Stimulated activated CD4-positive, alpha-beta T cell treated with anti-CD3 and anti-CD28 coated beads, Interleukin-4, amount 100 ng/mL, for 4 hours (primary cell): ENCODE data around the gene CLTC.

ENCODE experiments used
- DNase-seq, 2 experiments: peaks; one replicate each; pipeline ENCODE4 v3.0.0-alpha.2; 2020

Gene CLTC

GRCh38 chr17:59684967-59685366 is 65.3 kb downstream of the CLTC start:
- no peak for DNase-seq

GRCh38 chr17:59688008-59688407 is 68.3 kb downstream of the CLTC start:
- DNase-seq: no peak

GRCh38 chr17:59688496-59688895 is 68.8 kb downstream of the CLTC start:
- DNase-seq: no peak

GRCh38 chr17:59693582-59693981 is 73.9 kb downstream of the CLTC start:
- DNase-seq: no peak

DNA sequence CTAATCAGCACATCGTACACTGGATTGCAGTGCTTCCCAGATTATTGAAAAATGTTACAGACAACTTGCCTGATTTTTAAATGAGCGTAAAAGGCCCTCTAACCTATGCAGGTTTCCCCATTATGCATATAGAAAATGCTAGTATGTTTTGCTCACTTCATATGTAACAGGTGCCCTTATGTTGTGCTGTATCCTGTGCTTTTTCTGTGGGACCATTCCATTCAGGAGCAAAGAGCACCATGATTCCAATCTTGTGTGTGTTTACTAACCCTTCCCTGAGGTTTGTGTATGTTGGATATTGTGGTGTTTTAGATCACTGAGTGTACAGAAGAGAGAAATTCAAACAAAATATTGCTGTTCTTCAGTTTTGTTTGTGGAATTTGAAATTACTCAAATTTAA is 74.6 kb downstream of the CLTC start:
- DNase-seq: no peak

- no peak for DNase-seq
These were observed 76.4 kb downstream of the CLTC start for GRCh38 chr17:59695945-59696681.

- no peak for DNase-seq
These were observed 77.1 kb downstream of the CLTC start for GRCh38 chr17:59696682-59697277.

DNA sequence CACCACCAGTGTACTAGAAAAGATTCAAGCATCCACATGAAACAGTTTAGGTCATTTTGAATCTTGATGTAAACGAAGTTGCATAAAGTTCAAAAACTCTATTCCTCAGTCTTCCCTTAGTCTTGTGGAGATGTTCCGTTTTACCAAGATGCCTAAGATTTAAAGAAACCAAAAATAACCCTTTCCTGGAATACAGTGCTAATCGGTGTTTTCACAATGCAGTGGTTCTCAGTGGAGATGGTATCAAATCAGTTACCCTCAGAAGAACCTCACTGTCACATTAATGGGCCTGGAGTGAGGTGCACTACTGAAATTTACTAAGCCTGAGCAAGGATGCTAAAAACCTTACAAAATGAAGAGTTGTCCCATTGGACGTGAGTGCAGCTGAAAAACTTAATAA is 78.4 kb downstream of the CLTC start:
- no peak for DNase-seq

GRCh38 chr17:59699218-59699617 is 79.5 kb downstream of the CLTC start:
- DNase-seq: no peak

DNA sequence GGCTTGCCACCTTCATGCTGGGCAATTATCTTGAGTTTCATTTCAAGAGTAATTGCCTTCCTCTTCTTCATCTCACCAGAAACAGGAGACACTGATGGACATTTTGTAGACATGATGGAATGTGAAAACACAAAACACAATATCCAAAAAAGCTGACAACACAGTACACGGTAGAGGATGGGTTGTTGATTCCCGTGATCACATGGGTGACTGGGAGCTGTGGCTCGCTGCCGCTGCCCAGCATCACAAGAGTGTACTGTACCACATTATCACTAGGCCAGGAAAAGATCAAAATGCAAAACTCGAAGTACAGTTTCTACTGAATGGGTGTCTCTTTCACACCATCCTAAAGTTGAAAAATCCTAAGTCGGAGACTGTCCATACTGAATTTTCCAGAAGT is 80.1 kb downstream of the CLTC start:
- no peak for DNase-seq

DNA sequence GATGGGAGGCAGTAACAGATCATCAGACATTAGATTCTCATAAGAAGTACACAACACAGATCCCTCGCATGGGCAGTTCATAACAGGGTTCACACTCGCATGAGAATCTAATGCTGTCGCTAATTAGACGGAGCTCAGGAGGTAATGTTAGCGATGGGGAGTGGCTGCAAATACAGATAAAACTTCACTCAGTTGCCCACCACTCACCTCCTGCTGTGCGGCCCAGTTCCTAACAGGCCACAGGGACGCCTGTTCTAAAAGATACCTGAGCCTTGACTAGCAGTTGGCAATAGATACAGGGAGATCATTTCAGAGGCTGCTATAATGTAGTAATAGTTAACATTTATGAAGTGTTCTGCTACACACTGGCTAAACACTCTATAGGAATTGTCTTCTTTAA is 82.6 kb downstream of the CLTC start:
- no peak for DNase-seq

GRCh38 chr17:59707149-59707970 is 87.7 kb downstream of the CLTC start, which contains the start of the genes PTRH2 and VMP1:
Gene PTRH2, minus strand, starts transcription at chr17:59707430. Its CDS starts 9,452 bp downstream, at chr17:59697978.
Gene VMP1, plus strand, starts transcription at chr17:59707654. Its CDS starts 23,793 bp downstream, at chr17:59731447.
- peak; percentile 86 to 92 for DNase-seq

DNA sequence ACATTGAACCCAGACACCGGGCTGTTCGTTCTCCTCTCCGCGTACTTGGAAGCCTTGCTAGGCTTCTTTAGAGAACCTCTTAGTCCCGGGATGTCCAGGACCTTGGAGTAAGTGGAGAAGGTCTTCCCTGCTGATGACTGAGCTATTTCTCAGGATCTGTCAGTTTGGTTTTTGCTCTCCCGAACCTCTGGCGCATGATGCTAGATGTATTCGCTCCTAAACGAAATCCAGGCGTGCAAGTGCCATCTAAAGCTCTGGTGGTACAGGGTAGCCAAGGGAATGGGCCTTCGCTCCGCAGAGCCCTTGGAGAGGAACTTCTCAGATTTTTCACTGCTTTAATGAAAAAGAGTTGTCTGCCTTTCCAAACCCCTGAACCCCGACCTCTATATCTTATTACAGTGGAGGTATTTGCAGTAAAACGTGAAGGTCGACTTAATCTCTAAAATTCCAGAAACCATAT is 88.3 kb downstream of the CLTC start:
- DNase-seq: no peak

DNA sequence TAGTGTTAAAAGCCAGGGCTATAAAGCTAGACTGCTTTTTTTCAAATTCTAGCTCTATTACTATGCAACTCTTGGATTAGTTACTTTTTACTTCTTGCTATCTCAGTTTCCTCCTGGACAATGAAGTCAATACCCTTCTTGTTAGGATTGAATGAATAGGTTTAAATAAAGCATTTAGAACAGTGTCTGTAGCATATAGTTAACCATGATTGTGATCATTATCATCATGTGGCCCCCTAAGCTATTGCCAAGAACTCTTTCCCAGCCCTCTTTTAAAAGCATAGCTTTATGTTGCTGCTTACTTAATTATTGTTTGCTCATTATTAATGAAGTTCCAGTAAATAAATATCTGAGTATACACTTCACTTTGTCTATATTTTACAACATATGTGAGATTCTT is 92.2 kb downstream of the CLTC start:
- no peak for DNase-seq

DNA sequence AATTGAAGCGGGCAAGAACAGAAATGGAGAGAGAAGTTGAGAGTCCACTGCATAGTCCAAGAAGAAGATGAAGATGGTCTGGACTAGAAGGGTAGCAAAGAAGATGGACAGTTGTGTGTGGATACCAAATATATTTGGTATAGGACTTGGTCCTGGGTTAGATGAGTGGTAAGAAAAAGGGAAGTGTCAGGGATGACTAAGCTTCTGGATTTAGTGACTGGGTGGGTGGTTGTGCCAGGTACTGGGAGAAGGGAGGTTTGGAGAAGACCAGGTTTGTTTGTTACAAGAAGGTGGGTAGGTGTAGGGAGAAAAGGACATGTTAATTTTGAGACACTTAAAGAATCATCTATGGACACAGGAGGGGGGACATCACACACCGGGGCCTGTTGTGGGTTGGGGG is 93.2 kb downstream of the CLTC start:
- no peak for DNase-seq

DNA sequence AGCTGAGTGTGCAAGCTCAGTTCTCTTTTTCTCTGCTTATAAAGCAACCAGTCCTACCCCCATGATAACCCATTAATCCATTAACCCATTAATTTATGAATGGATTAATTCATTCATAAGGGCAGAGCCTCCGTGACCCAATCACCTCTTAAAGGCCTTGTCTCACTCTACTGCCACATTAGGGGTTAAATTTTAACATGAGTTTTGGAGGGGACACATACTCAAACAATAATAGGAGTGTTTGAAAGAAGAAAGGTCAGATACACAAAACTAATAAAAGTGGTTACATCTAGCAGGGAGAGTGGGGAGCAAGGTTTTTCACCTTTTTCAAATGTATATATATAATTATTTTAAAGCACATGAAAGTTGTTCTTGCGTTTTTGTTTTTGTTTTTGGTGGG is 94.6 kb downstream of the CLTC start:
- DNase-seq: no peak

DNA sequence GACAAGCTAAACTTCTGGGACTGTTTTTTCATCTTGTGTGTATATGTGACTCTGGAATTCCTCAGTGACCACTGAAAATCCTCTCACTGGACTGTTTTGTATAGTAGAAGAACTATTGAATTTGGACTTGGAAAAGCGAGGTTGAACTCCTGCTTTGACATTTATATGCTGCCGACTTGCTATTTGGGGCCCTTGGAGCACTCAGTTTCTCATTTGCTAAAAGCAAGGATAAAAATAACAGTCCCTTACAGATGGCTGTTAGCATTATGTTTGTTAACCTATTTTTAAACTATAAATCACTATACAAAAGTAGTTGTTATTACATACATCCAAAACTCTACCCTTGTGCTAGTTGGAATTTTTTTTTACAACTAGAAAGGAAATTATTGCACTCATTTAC is 96.7 kb downstream of the CLTC start:
- DNase-seq: no peak

DNA sequence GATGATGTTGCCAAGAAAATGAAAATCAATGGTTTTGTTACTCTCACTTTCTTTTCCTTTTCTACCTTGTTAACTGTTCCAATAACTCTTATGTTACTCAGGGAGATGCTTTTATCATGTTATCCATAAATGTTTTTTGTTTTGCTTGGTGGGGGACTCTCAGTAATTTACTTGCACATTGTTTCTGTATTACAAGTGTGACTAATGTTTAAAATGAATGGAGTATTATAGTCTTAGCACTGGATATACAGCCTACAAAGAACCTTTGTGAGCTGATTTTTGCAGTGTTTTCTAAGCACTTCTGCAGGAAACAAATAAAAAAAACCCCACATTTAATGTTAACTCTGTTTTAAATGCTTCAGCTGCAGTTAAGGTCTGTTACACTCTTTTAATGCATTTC is 99.8 kb downstream of the CLTC start:
- DNase-seq: no peak

DNA sequence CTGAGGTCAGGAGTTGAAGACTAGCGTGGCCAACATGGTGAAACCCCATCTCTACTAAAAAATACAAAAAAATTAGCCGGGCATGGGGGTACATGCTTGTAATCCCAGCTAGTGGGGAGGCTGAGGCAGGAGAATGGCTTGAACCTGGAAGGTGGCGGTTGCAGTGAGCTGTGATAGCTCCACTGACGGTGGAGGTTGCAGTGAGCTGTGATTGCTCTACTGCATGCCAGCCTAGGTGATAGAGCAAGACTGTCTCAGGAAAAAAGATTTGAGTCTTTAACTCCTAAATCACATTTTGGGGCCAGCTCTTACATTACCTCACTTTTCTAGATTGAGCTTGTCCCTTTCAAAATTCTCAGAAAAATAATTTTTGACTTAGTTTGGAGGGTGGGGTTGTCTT is 102.9 kb downstream of the CLTC start:
- DNase-seq: no peak

DNA sequence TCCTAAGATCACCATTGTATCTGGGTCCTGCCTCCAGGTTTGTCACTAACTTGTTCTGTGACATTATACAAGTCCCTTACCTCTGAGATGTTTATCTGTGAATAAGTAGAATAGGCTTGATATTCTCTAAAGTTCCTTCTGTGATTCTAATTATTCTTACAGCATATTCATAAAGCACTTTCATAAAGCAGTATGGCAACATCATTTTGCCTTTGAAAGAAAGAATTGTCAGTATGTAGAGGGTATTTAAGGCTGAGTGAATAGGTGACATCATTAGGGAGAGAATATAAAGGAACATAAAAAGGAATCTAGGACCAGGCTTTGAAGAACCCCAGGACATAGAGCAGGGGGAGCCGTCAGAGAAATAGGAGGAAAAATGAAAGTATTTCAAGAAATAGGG is 103.3 kb downstream of the CLTC start:
- DNase-seq: no peak

DNA sequence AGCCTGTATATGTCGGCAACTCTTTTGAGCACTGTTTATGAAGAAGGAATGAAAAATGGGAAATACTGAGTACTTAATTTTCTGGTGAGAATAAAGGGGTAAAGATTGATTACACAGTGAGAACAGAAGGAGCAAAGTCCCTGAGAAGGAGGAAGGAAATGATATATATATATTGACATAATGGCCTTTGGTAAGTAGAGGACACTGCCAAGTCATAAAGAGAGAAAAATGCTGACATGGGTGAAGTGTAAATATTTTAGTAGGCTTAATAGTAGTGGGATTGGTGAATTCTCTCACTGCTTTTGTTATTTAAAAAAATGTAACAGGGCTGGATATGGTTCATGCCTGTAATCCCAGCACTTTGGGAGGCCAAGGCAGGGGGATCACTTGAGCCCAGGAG is 103.9 kb downstream of the CLTC start:
- no peak for DNase-seq

- no peak for DNase-seq
These were observed 106.0 kb downstream of the CLTC start for GRCh38 chr17:59725691-59726090.

- DNase-seq: no peak
These were observed 108.3 kb downstream of the CLTC start for GRCh38 chr17:59727817-59728533.
